Endothelial cell of umbilical vein (primary cell): ENCODE data around the gene EPB41L1. TPM values are rescaled to one million over a fixed set of nuclear protein-coding genes. Genes with fewer than 3 reads are reported as not detected.

ENCODE experiments used
- BruUV-seq: library from RNA; stranded (reverse); fragments of 400-500 nt; replicated peaks from 2 replicates; lab custom pipeline; 2021; lab: Mats Ljungman, UMichigan
- CTCF ChIA-PET: fragments of 300-600, 350-600 bp; sonication (Branson Sonifier 250); formaldehyde crosslinking; loops from one replicate; lab custom pipeline; 2021; ENCODE audit warnings: antibody characterized with exemption, inconsistent platforms; lab: Charles Lee
- POLR2A ChIA-PET: fragments of 300-600, 350-600 bp; sonication (Branson Sonifier 250); formaldehyde crosslinking; loops from one replicate; lab custom pipeline; 2021; ENCODE audit warnings: antibody characterized with exemption, inconsistent platforms; lab: Charles Lee
- DNase-seq: peaks from one replicate; pipeline ENCODE4 v3.0.0-alpha.2; 2011; ENCODE audit warnings: low read depth, low spot score
- FAIRE-seq: peaks from 2 replicates; lab custom pipeline; 2011; peaks lifted over from hg19 to GRCh38; lab: Jason Lieb, UNC
- H2AFZ ChIP-seq: 2 replicates; pipeline ENCODE4 v1.6.0; 2012; ENCODE audit warnings: low read depth, low read length, control low read depth, inconsistent platforms
- H3K27ac ChIP-seq: 2 replicates; pipeline ENCODE4 v1.5.1; 2011; ENCODE audit warnings: low read depth, mild to moderate bottlenecking, control low read depth, low read length, moderate library complexity; ENCODE audit not compliant: insufficient read depth
- H3K27me3 ChIP-seq, 2 experiments: 2 replicates each; pipeline versions ENCODE4 v1.6.0 to v1.6.1; 2011; ENCODE audit warnings: low read length in 2 of 2, mixed read lengths in 1 of 2; ENCODE audit not compliant: control insufficient read depth in 2 of 2, insufficient read depth in 2 of 2
- H3K36me3 ChIP-seq, 2 experiments: 2 replicates in 1 of 2; 3 replicates in 1 of 2; pipeline ENCODE4 v1.5.1; 2011; ENCODE audit warnings: low read length in 2 of 2, mild to moderate bottlenecking in 1 of 2, moderate library complexity in 1 of 2; ENCODE audit not compliant: control insufficient read depth in 2 of 2, insufficient read depth in 2 of 2; ENCODE audit errors: extremely low read depth in 1 of 2
- H3K4me1 ChIP-seq: 3 replicates; pipeline ENCODE4 v1.5.1; 2011; ENCODE audit warnings: mild to moderate bottlenecking, low read length; ENCODE audit not compliant: control insufficient read depth, insufficient read depth; ENCODE audit errors: extremely low read depth
- H3K4me2 ChIP-seq: 2 replicates; pipeline ENCODE4 v1.6.1; 2011; ENCODE audit warnings: low read length, control low read depth, mixed read lengths; ENCODE audit not compliant: insufficient read depth
- H3K4me3 ChIP-seq, 3 experiments: fragments of 200-600 bp in 1 of 3; sonication (generic), shearing (Covaris generic) in 1 of 3; replicated peaks in 1 of 3; 2 replicates each; pipeline ENCODE4 v1.5.1; 2011 to 2016; ENCODE audit warnings: control low read depth in 3 of 3, low read length in 3 of 3, mild to moderate bottlenecking in 2 of 3, inconsistent platforms in 1 of 3, low read depth in 1 of 3, moderate library complexity in 1 of 3; ENCODE audit not compliant: insufficient read depth in 1 of 3
- H3K79me2 ChIP-seq: 2 replicates; pipeline ENCODE4 v1.6.0; 2012; ENCODE audit warnings: low read length, inconsistent platforms; ENCODE audit not compliant: control insufficient read depth, insufficient read depth
- H3K9ac ChIP-seq: replicated peaks from 2 replicates; pipeline ENCODE3; 2011; ENCODE audit warnings: low read length, control low read depth; ENCODE audit not compliant: insufficient read depth; ENCODE audit errors: extremely low read depth
- H3K9me1 ChIP-seq: replicated peaks from 3 replicates; pipeline ENCODE4 v1.6.0; 2011; ENCODE audit warnings: mild to moderate bottlenecking, low read length; ENCODE audit not compliant: control insufficient read depth, insufficient read depth; ENCODE audit errors: extremely low read depth
- H3K9me3 ChIP-seq: replicated peaks from 2 replicates; pipeline ENCODE4 v1.5.1; 2012; ENCODE audit warnings: low read length, inconsistent platforms; ENCODE audit not compliant: control insufficient read depth, insufficient read depth
- H4K20me1 ChIP-seq: replicated peaks from 2 replicates; pipeline ENCODE3; 2011; ENCODE audit warnings: mild to moderate bottlenecking, low read length; ENCODE audit not compliant: control insufficient read depth, insufficient read depth; ENCODE audit errors: extremely low read depth
- EZH2 ChIP-seq: IDR thresholded peaks from 2 replicates; pipeline ENCODE4 v1.6.1; 2012; ENCODE audit warnings: borderline replicate concordance, low read depth, mild to moderate bottlenecking, moderate library complexity, low read length, inconsistent platforms; ENCODE audit not compliant: severe bottlenecking
- FOS ChIP-seq: IDR thresholded peaks from 2 replicates; pipeline ENCODE4 v1.6.1; 2011; ENCODE audit warnings: mild to moderate bottlenecking, low read length, moderate library complexity, borderline replicate concordance; ENCODE audit not compliant: insufficient read depth
- GATA2 ChIP-seq: IDR thresholded peaks from 2 replicates; pipeline ENCODE4 v1.7.0; 2011; ENCODE audit warnings: low read depth, mild to moderate bottlenecking, moderate library complexity, mixed read lengths, low read length; ENCODE audit not compliant: insufficient read length, insufficient read depth
- JUN ChIP-seq: IDR thresholded peaks from 2 replicates; pipeline ENCODE4 v1.6.1; 2011; ENCODE audit warnings: borderline replicate concordance, low read depth; ENCODE audit not compliant: insufficient read length, insufficient read depth
- MAX ChIP-seq: IDR thresholded peaks from 2 replicates; pipeline ENCODE4 v1.6.1; 2011; ENCODE audit not compliant: insufficient read depth, insufficient read length
- MYC ChIP-seq: IDR thresholded peaks from one replicate; pipeline ENCODE4 v1.6.1; 2011; ENCODE audit warnings: mild to moderate bottlenecking, low read depth, low read length
- POLR2A ChIP-seq: IDR thresholded peaks from 2 replicates; pipeline ENCODE4 v1.6.1; 2012; ENCODE audit warnings: low read depth, mild to moderate bottlenecking, control low read depth, low read length
- POLR2AphosphoS5 ChIP-seq: IDR thresholded peaks from 2 replicates; pipeline ENCODE4 v1.6.1; 2012; ENCODE audit warnings: low read depth, mild to moderate bottlenecking, control low read depth, low read length, moderate library complexity; ENCODE audit not compliant: insufficient read depth
- dilution Hi-C: fragments of 300-500 bp; cut with MboI; formaldehyde crosslinking; loops from one replicate; pipeline ENCODE4 v1.15.0; 2019; ENCODE audit warnings: low sequenced_read_pairs; ENCODE audit not compliant: extremely low pct_ligation_motif_present
- intact Hi-C: fragments of 100-400 bp; cut with micrococcal nuclease; formaldehyde crosslinking; loops from one replicate; pipeline ENCODE4 v1.10.0; 2022
- polyA plus RNA-seq, 4 experiments: library from polyadenylated mRNA; depleted of rRNA in 3 of 4; stranded (reverse) in 3 of 4; unstranded in 1 of 4; fragments of >200 nt; gene quantifications; 2 replicates each; pipeline versions ENCODE4 v1.2.1 to v1.2.3, GENCODE V29; 2011 to 2012; ENCODE audit warnings: missing spikeins in 1 of 4
- total RNA-seq: library from RNA; stranded (reverse); gene quantifications from 2 replicates; pipeline ENCODE4 v1.2.3, GENCODE V29; 2021
- TF ChIP-seq, protein P1 (sequence below), 2 donors: IDR thresholded peaks; 1 replicate in 1 of 2; 2 replicates in 1 of 2; pipeline ENCODE4 v1.5.1; 2011; ENCODE audit warnings: low read length in 2 of 2, mild to moderate bottlenecking in 2 of 2, moderate library complexity in 2 of 2, control low read depth in 1 of 2, inconsistent platforms in 1 of 2, low read depth in 1 of 2; ENCODE audit not compliant: insufficient read depth in 1 of 2; ENCODE audit errors: extremely low read depth in 1 of 2

Gene EPB41L1
- total and polyA plus RNA-seq, 2 donors (not counting 3 experiments of a cell fraction or from before 2014, with no cell fraction given): 6.1 to 12.2 TPM

GRCh38 chr20:36225666-36226065, 71.1 kb downstream of the EPB41L1 start:
- H3K4me3 ChIP-seq: no peak overlapping the region
- no peaks in the 10 kb centered on the region for H3K4me1 ChIP-seq
- H4K20me1 ChIP-seq: no peaks in the 10 kb centered on the region
- H3K9me1 ChIP-seq: no peaks in the 10 kb centered on the region
- peaks cover 2% of the 10 kb centered on the region in 2 experiments for H3K27me3 ChIP-seq
- ChIA-PET CTCF (interaction anchor here (3.6 kb wide), 1 partner anchor 23 kb away, joined by 19 read pairs; no protein-coding TSS in a partner anchor), POLR2A (no interaction called here)
- H3K27ac ChIP-seq: no peak overlapping the region
- intact Hi-C loops: no loop called here
- no peak overlapping the region for H2AFZ ChIP-seq
- H3K36me3 ChIP-seq: no peaks in the 10 kb centered on the region
- no peak for DNase-seq
- no peak overlapping the region for H3K4me2 ChIP-seq
- dilution Hi-C loops: no loop called here
- no peak overlapping the region for H3K9ac ChIP-seq
- TF ChIP-seq MYC (no peak), EZH2 (no peak)
- no peak for FAIRE-seq
- H3K79me2 ChIP-seq: no peaks in the 10 kb centered on the region
- BruUV-seq: no TSS peak
- H3K9me3 ChIP-seq: no peaks in the 10 kb centered on the region

DNA sequence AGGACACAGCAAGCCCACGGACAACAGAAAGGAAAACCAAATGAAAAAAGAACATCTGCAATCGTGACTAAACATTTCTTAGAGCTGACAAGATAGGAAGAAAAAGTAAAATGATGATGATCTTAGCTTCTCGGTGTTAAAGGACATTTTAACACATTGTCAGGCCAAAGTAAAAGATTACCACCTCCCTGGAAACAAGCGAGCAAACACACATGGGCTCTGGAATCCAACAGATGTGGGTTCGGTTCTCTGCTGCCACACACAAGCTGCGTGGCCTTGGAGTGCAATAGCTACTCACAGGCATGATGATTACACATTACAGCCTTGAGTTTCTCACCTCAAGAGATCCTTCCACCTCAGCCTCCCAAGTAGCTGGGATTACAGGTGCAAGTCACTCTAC, 74.2 kb downstream of the EPB41L1 start:
- Histone ChIP-seq H3K27me3 (peaks cover 2 to 5% of the 10 kb centered on the region in 2 experiments), H3K4me3 (no peak overlapping the region), H3K9ac (no peak overlapping the region), H3K4me1 (no peaks in the 10 kb centered on the region), H3K79me2 (no peaks in the 10 kb centered on the region), H2AFZ (no peak overlapping the region), H3K4me2 (no peak overlapping the region), H3K9me3 (no peaks in the 10 kb centered on the region), H3K36me3 (no peaks in the 10 kb centered on the region), H3K9me1 (no peaks in the 10 kb centered on the region), H3K27ac (no peak overlapping the region), H4K20me1 (no peaks in the 10 kb centered on the region)
- TF ChIP-seq FOS (no peak), POLR2AphosphoS5 (no peak), GATA2 (no peak), JUN (no peak), POLR2A (no peak), MYC (no peak), MAX (no peak), EZH2 (no peak)
- TF ChIP-seq, protein P1, sequence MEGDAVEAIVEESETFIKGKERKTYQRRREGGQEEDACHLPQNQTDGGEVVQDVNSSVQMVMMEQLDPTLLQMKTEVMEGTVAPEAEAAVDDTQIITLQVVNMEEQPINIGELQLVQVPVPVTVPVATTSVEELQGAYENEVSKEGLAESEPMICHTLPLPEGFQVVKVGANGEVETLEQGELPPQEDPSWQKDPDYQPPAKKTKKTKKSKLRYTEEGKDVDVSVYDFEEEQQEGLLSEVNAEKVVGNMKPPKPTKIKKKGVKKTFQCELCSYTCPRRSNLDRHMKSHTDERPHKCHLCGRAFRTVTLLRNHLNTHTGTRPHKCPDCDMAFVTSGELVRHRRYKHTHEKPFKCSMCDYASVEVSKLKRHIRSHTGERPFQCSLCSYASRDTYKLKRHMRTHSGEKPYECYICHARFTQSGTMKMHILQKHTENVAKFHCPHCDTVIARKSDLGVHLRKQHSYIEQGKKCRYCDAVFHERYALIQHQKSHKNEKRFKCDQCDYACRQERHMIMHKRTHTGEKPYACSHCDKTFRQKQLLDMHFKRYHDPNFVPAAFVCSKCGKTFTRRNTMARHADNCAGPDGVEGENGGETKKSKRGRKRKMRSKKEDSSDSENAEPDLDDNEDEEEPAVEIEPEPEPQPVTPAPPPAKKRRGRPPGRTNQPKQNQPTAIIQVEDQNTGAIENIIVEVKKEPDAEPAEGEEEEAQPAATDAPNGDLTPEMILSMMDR (IDR thresholded peaks at IDR 0.05; ENCODE audit: extremely low read depth in 1 of 2, insufficient read depth in 1 of 2, low read depth in 1 of 2, low read length in 2 of 2): no peak
- no TSS peak for BruUV-seq
- dilution Hi-C loops: no loop called here
- no peak for FAIRE-seq
- POLR2A ChIA-PET: no interaction called here
- intact Hi-C loops: no loop called here
- DNase-seq: no peak
- CTCF ChIA-PET: interaction anchor here (1.2 to 3.6 kb wide), 2 partner anchors 17 to 26 kb away, joined by 3 to 19 read pairs; no protein-coding TSS in a partner anchor
